ENCODE data around the gene CCR4. TPM values are rescaled to one million over a fixed set of nuclear protein-coding genes. Genes with fewer than 3 reads are reported as not detected.

The CCR4 gene
- total RNA-seq, 1 experiment from 2014 or later: not detected

DNA sequence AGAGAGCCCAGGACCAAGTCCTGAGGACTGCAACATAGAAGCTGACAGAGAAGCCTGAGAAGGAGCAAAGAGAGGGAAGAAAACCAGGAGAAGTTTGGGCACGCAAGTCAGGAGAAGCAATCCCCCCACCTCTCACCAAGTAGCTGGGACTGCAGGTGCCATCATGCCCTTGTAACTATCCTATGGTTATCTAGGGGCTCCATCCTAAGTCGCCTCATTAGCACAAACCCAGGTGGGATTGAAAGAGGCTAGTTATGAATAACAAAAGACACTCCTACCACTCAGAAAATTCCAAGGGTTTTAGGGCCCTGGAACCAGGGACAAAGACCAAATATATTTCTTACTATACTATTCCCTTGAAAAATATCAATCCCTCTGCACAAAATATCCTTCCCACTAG, 53.5 kb downstream of the CCR4 start:
- no peak overlapping the region for H3K9ac ChIP-seq (ENCODE audit: low read length)
- H3K4me2 ChIP-seq (ENCODE audit: low read depth, low read length, poor library complexity, severe bottlenecking): no peak overlapping the region
- no peak overlapping the region for H3K27ac ChIP-seq (ENCODE audit: low read length)
- H4K20me1 ChIP-seq (ENCODE audit: insufficient read depth, low read depth, low read length): no peaks in the 10 kb centered on the region
- no peaks in the 10 kb centered on the region for H3K9me3 ChIP-seq (ENCODE audit: low read length)
- DNase-seq: no peak
- H3K4me1 ChIP-seq (ENCODE audit: low read length): peaks cover 24% of the 10 kb centered on the region
- H3K27me3 ChIP-seq (ENCODE audit: low read length): no peaks in the 10 kb centered on the region
- H3K79me2 ChIP-seq (ENCODE audit: low read length): no peaks in the 10 kb centered on the region
- 0 out of 2 replicates have a peak, but pooled peaks cover 7% of the 10 kb centered on the region for H3K36me3 ChIP-seq (ENCODE audit: insufficient read depth, low read length)
- no peak overlapping the region for H2AFZ ChIP-seq (ENCODE audit: low read length)
- no peak overlapping the region for H3K4me3 ChIP-seq (ENCODE audit: low read length)
- no peaks in the 10 kb centered on the region for H3K9me2 ChIP-seq (replicated peaks; ENCODE audit: insufficient read depth, low read length)

Other genes starting within 250 kb of the CCR4 start
- not detected in 2 replicates for gene TRIM71, start 133.6 kb upstream of the CCR4 start, total RNA-seq (2014; rRNA removed; shearing (Covaris generic); ENCODE audit: low replicate concordance)
- gene GLB1, start 145.5 kb downstream of the CCR4 start, total RNA-seq (2014; rRNA removed; shearing (Covaris generic); ENCODE audit: low replicate concordance): 41.8 and 43.0 TPM in 2 replicates
- gene TMPPE, start 145.5 kb downstream of the CCR4 start, total RNA-seq (2014; rRNA removed; shearing (Covaris generic); ENCODE audit: low replicate concordance): 7.8 and 12.2 TPM in 2 replicates
- gene CRTAP, start 162.4 kb downstream of the CCR4 start, total RNA-seq (2014; rRNA removed; shearing (Covaris generic); ENCODE audit: low replicate concordance): 33.9 and 72.5 TPM in 2 replicates

Data from Karpas-422 (cell line).